Neuronal stem cell (in vitro differentiated cells): Measurements from ENCODE around the gene DIABLO.
"Not testable (repeated sequence)": the region's sequence is repeated elsewhere in the genome, so short reads cannot be mapped to it uniquely, and the experiment has no call there.

ENCODE experiments used
- DNase-seq: peaks from one replicate; pipeline ENCODE4 v3.0.0-alpha.2; 2013; ENCODE audit warnings: low spot score
- H2AFZ ChIP-seq: one replicate; pipeline ENCODE4 v1.6.1; 2013; ENCODE audit warnings: mild to moderate bottlenecking, low read length, inconsistent platforms
- H2AK5ac ChIP-seq: 2 replicates; pipeline ENCODE4 v1.6.1; 2013; ENCODE audit warnings: low read depth, mild to moderate bottlenecking, inconsistent platforms, low read length, moderate library complexity, mixed read lengths
- H2BK120ac ChIP-seq: 2 replicates; pipeline ENCODE4 v1.6.1; 2013; ENCODE audit warnings: low read depth, mild to moderate bottlenecking, inconsistent platforms, low read length, moderate library complexity, mixed read lengths
- H2BK12ac ChIP-seq: one replicate; pipeline ENCODE4 v1.6.1; 2013; ENCODE audit warnings: low read length, inconsistent platforms
- H2BK15ac ChIP-seq: 2 replicates; pipeline ENCODE4 v1.6.1; 2013; ENCODE audit warnings: mild to moderate bottlenecking, low read length, inconsistent platforms, mixed read lengths
- H2BK5ac ChIP-seq: one replicate; pipeline ENCODE4 v1.6.1; 2013; ENCODE audit warnings: inconsistent platforms, mild to moderate bottlenecking, low read length, moderate library complexity
- H3K14ac ChIP-seq: one replicate; pipeline ENCODE4 v1.6.1; 2013; ENCODE audit warnings: low read length, inconsistent platforms
- H3K18ac ChIP-seq: 2 replicates; pipeline ENCODE4 v1.6.1; 2013; ENCODE audit warnings: low read length, inconsistent platforms
- H3K23ac ChIP-seq: 2 replicates; pipeline ENCODE4 v1.6.1; 2013; ENCODE audit warnings: low read depth, mild to moderate bottlenecking, mixed read lengths, low read length, inconsistent platforms; ENCODE audit not compliant: poor library complexity
- H3K27ac ChIP-seq: replicated peaks from 3 replicates; pipeline ENCODE4 v1.5.1; 2013; ENCODE audit warnings: low read length, inconsistent platforms
- H3K27me3 ChIP-seq, 3 experiments: 2 replicates each; pipeline ENCODE4 v1.6.1; 2013; ENCODE audit warnings: low read length in 3 of 3, mild to moderate bottlenecking in 2 of 3, inconsistent platforms in 1 of 3, low read depth in 1 of 3, mixed read lengths in 1 of 3, moderate library complexity in 1 of 3; ENCODE audit not compliant: control insufficient read depth in 3 of 3, insufficient read depth in 3 of 3
- H3K36me3 ChIP-seq, 2 donors: replicated peaks in 1 of 2; 2 replicates each; pipeline ENCODE4 v1.6.1; 2013; ENCODE audit warnings: low read length in 2 of 2; ENCODE audit not compliant: control insufficient read depth in 2 of 2, insufficient read depth in 2 of 2
- H3K4ac ChIP-seq: 2 replicates; pipeline ENCODE4 v1.6.1; 2013; ENCODE audit warnings: inconsistent platforms, mild to moderate bottlenecking, low read length, moderate library complexity
- H3K4me1 ChIP-seq, 2 donors: 1 replicate in 1 of 2; 2 replicates in 1 of 2; pipeline ENCODE4 v1.6.1; 2013; ENCODE audit warnings: low read length in 2 of 2, low read depth in 1 of 2; ENCODE audit not compliant: control insufficient read depth in 2 of 2, insufficient read depth in 1 of 2
- H3K4me2 ChIP-seq: one replicate; pipeline ENCODE4 v1.6.1; 2013; ENCODE audit warnings: mild to moderate bottlenecking, low read length, inconsistent platforms; ENCODE audit not compliant: insufficient read depth, poor library complexity, severe bottlenecking
- H3K4me3 ChIP-seq, 2 donors: 2 replicates each; pipeline ENCODE4 v1.5.1; 2013; ENCODE audit warnings: low read length in 2 of 2, mild to moderate bottlenecking in 2 of 2, inconsistent platforms in 1 of 2, moderate library complexity in 1 of 2
- H3K79me1 ChIP-seq: one replicate; pipeline ENCODE4 v1.6.1; 2013; ENCODE audit warnings: low read depth, mild to moderate bottlenecking, inconsistent platforms, low read length, moderate library complexity
- H3K9ac ChIP-seq: one replicate; pipeline ENCODE4 v1.6.1; 2013; ENCODE audit warnings: mild to moderate bottlenecking, low read depth, low read length, inconsistent platforms; ENCODE audit not compliant: poor library complexity
- H3K9me3 ChIP-seq, 2 donors: replicated peaks in 1 of 2; 2 replicates each; pipeline versions ENCODE3 to v1.6.1; 2013; ENCODE audit warnings: low read length in 2 of 2, mild to moderate bottlenecking in 2 of 2, inconsistent platforms in 1 of 2, low read depth in 1 of 2, mixed read lengths in 1 of 2, moderate library complexity in 1 of 2; ENCODE audit not compliant: control insufficient read depth in 2 of 2, insufficient read depth in 1 of 2
- H4K8ac ChIP-seq: one replicate; pipeline ENCODE4 v1.6.1; 2013; ENCODE audit warnings: low read depth, mild to moderate bottlenecking, inconsistent platforms, low read length, moderate library complexity
- H4K91ac ChIP-seq: one replicate; pipeline ENCODE4 v1.6.1; 2013; ENCODE audit warnings: low read length, low read depth, mild to moderate bottlenecking, inconsistent platforms; ENCODE audit not compliant: poor library complexity
- WGBS, 2 donors: extraction: QIAGEN DNeasy Blood & Tissue Kit; methylation state at CpG; one replicate each; pipeline ENCODE4 v1.1.7; 2013; ENCODE audit warnings: missing lambda C conversion rate in 2 of 2, mixed read lengths in 1 of 2; ENCODE audit not compliant: insufficient read length in 2 of 2, insufficient replicate concordance in 1 of 2; ENCODE audit errors: extremely low coverage in 2 of 2; 5-methylcytosine and 5-hydroxymethylcytosine counted together

The DIABLO gene

DNA sequence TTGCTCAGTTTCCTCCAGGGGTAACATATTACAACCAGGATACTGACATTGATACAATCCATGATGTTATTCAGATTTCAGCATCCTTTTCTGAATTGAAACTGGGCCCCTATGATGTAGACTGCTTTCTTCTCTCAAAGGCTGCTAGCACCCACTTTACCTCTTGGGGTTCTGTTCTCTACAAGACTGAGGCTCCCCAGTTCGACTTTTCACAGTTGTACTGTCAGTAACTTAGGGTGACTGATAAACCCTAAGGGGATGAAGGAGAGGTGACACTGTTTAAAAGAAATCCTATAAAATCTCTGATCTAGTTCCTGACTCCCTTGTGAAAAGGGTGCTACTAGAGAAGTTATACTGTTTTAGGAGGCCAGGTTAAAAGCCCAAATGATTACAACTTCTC lies 39.6 kb upstream of the DIABLO start:
- Histone ChIP-seq H2AFZ (peak overlapping the region; percentile 95), H3K4me2 (peak overlapping the region; percentile 79), H4K8ac (no peak overlapping the region), H3K27me3 (no peaks in the 10 kb centered on the region), H2AK5ac (no peak overlapping the region), H3K36me3 (peaks cover 8 to 36% of the 10 kb centered on the region in 2 donors), H3K23ac (no peak overlapping the region), H3K79me1 (no peaks in the 10 kb centered on the region), H2BK12ac (no peak overlapping the region), H2BK120ac (no peak overlapping the region), H2BK15ac (no peak overlapping the region), H3K4me3 (peak overlapping the region; percentile 90 to 99), H3K4me1 (peaks cover 4 to 6% of the 10 kb centered on the region in 2 donors), H3K9ac (no peak overlapping the region), H3K9me3 (no peaks in the 10 kb centered on the region), H3K27ac (no peak overlapping the region), H3K4ac (no peak overlapping the region), H2BK5ac (no peak overlapping the region), H4K91ac (no peak overlapping the region), H3K14ac (no peak overlapping the region), H3K18ac (no peak overlapping the region)
- no CpG with 5 or more reads among the region's 1 CpG for WGBS, 2 donors
- no peak for DNase-seq

- H2AFZ ChIP-seq, H3K23ac ChIP-seq: not testable (repeated sequence)
Measured at GRCh38 chr12:122260735-122261134, 34.9 kb upstream of the DIABLO start.

GRCh38 chr12:122258939-122259338 lies 33.1 kb upstream of the DIABLO start:
- not testable (repeated sequence) for H4K8ac ChIP-seq, H3K23ac ChIP-seq, H3K4me2 ChIP-seq, H3K9me3 ChIP-seq, H3K9ac ChIP-seq, H2AK5ac ChIP-seq, H3K27me3 ChIP-seq, H3K4ac ChIP-seq, H3K18ac ChIP-seq, H3K4me3 ChIP-seq, H3K79me1 ChIP-seq, H3K14ac ChIP-seq, H2AFZ ChIP-seq, H2BK120ac ChIP-seq, H2BK15ac ChIP-seq, H4K91ac ChIP-seq, H2BK12ac ChIP-seq, H3K4me1 ChIP-seq, H2BK5ac ChIP-seq, H3K27ac ChIP-seq, DNase-seq
- H3K36me3 ChIP-seq = peaks cover 8 to 71% of the 10 kb centered on the region in 2 donors
- no CpG with 5 or more reads among the region's 4 CpGs for WGBS, 2 donors

More at GRCh38 chr12:122260735-122261134, 34.9 kb upstream of the DIABLO start:
- not testable (repeated sequence) for H3K9me3 ChIP-seq, H3K14ac ChIP-seq, H3K9ac ChIP-seq, H3K27me3 ChIP-seq, H3K4ac ChIP-seq, H4K91ac ChIP-seq, H2BK12ac ChIP-seq, DNase-seq, H3K4me3 ChIP-seq, H3K4me1 ChIP-seq, H3K4me2 ChIP-seq, H2AK5ac ChIP-seq, H2BK5ac ChIP-seq, H3K79me1 ChIP-seq, H2BK15ac ChIP-seq, H3K27ac ChIP-seq, H2BK120ac ChIP-seq, H3K18ac ChIP-seq, H4K8ac ChIP-seq
- no CpG with 5 or more reads among the region's 14 CpGs for WGBS, 2 donors
- peaks cover 8 to 74% of the 10 kb centered on the region in 2 donors for H3K36me3 ChIP-seq

- H4K91ac ChIP-seq, H3K18ac ChIP-seq, H2BK5ac ChIP-seq, H3K14ac ChIP-seq, H3K4ac ChIP-seq, H3K79me1 ChIP-seq, H3K9ac ChIP-seq, H2AFZ ChIP-seq, H2BK120ac ChIP-seq, H3K27me3 ChIP-seq, DNase-seq, H4K8ac ChIP-seq, H2AK5ac ChIP-seq, H2BK12ac ChIP-seq, H3K4me2 ChIP-seq, H3K9me3 ChIP-seq, H3K4me3 ChIP-seq, H2BK15ac ChIP-seq, H3K23ac ChIP-seq, H3K4me1 ChIP-seq, H3K27ac ChIP-seq: not testable (repeated sequence)
- H3K36me3 ChIP-seq = peaks cover 8 to 66% of the 10 kb centered on the region in 2 donors
- WGBS, 2 donors = no CpG with 5 or more reads among the region's 4 CpGs
Measured at GRCh38 chr12:122258462-122258861, 32.6 kb upstream of the DIABLO start.
